Upper lobe of left lung (tissue), 6 donors: ENCODE measurements around the gene RGS9. TPM values are rescaled to one million over a fixed set of nuclear protein-coding genes. Genes with fewer than 3 reads are reported as not detected.

ENCODE experiments used
- ATAC-seq, 2 donors: fragments of 200-7000 bp; cut with Tn5 transposase; one replicate each; pipeline ENCODE4 v1.9.1; 2022; ENCODE audit warnings: mild to moderate bottlenecking in 2 of 2, moderate library complexity in 2 of 2; ENCODE audit not compliant: low FRiP score in 2 of 2
- DNase-seq, 2 donors: peaks; one replicate each; pipeline ENCODE4 v3.0.0-alpha.2; 2019 to 2020
- H3K27ac ChIP-seq, 4 donors: fragments of 200-600 bp; sonication (generic); one replicate each; pipeline ENCODE4 v1.5.1; 2016 to 2019
- H3K27me3 ChIP-seq, 4 donors: fragments of 200-600 bp; sonication (generic); one replicate each; pipeline ENCODE4 v1.5.1; 2017 to 2019
- H3K36me3 ChIP-seq, 4 donors: fragments of 200-600 bp; sonication (generic); one replicate each; pipeline ENCODE4 v1.5.1; 2016 to 2019
- H3K4me1 ChIP-seq, 4 donors: fragments of 200-600 bp; sonication (generic); one replicate each; pipeline ENCODE4 v1.5.1; 2018 to 2019
- H3K4me3 ChIP-seq, 4 donors: fragments of 200-600 bp; sonication (generic); one replicate each; pipeline ENCODE4 v1.5.1; 2017 to 2019; ENCODE audit warnings: mild to moderate bottlenecking in 2 of 4, moderate library complexity in 1 of 4
- H3K9me3 ChIP-seq, 4 donors: fragments of 200-600 bp; sonication (generic); one replicate each; pipeline ENCODE4 v1.5.1; 2018 to 2019
- EP300 ChIP-seq, 4 donors: sonication (generic); formaldehyde crosslinking; IDR thresholded peaks; one replicate each; pipeline ENCODE4 v1.5.1; 2017; ENCODE audit warnings: antibody characterized with exemption in 4 of 4, control low read depth in 2 of 4
- POLR2A ChIP-seq, 4 donors: fragments of 450-650 bp; IDR thresholded peaks; one replicate each; pipeline ENCODE4 v1.5.1; 2016 to 2017; ENCODE audit warnings: antibody characterized with exemption in 4 of 4, mild to moderate bottlenecking in 2 of 4
- POLR2AphosphoS5 ChIP-seq, 2 donors: sonication (generic); formaldehyde crosslinking; IDR thresholded peaks; one replicate each; pipeline ENCODE4 v1.5.1; 2017; ENCODE audit warnings: antibody characterized with exemption in 2 of 2
- WGBS, 2 donors: methylation state at CpG; one replicate each; pipeline ENCODE4 v1.1.5; 2017 to 2018; 5-methylcytosine and 5-hydroxymethylcytosine counted together
- total RNA-seq, 6 donors: library from RNA; depleted of rRNA in 4 of 6; stranded (reverse); fragments of >200 nt in 4 of 6; gene quantifications; one replicate each; pipeline versions ENCODE4 v1.1.0 to v1.2.1, GENCODE V29; 2016 to 2021
- TF ChIP-seq, protein P1 (sequence below), 6 experiments: fragments of 450-650 bp in 4 of 6; fragments of 200-600 bp in 2 of 6; sonication (generic) in 2 of 6; IDR thresholded peaks; one replicate each; pipeline ENCODE4 v1.5.1; 2016 to 2019; ENCODE audit warnings: antibody characterized with exemption in 6 of 6
- donor health status: DM: no; HTN: no; CAD: no; lungs with moderate emphysema.
- donor health status: DM: no; HTN: yes; CAD: no; lungs with severe emphysema.

RGS9 gene
- total RNA-seq, 6 donors from 2014 or later: 3.9 to 16.2 (median 8.1) TPM

DNA sequence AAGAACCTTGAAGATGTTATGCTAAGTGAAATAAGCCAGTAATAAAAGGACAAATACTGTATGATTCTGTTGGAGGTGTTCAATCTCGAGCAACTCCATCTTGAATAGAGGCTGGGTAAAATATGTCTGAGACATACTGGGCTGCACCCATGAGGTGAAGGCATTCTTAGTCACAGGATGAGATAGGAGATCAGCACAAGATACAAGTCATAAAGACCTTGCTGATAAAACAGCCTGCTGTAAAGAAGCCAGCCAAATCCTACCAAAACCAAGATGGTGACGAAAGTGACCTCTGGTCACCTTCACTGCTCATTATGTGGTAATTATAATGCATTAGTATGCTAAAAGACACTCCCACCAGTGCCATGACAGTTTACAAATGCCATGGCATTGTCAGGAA lies 98.1 kb downstream of the RGS9 start:
- no peaks in the 10 kb centered on the region for H3K9me3 ChIP-seq
- no peak overlapping the region for H3K4me3 ChIP-seq
- TF ChIP-seq, protein P1, sequence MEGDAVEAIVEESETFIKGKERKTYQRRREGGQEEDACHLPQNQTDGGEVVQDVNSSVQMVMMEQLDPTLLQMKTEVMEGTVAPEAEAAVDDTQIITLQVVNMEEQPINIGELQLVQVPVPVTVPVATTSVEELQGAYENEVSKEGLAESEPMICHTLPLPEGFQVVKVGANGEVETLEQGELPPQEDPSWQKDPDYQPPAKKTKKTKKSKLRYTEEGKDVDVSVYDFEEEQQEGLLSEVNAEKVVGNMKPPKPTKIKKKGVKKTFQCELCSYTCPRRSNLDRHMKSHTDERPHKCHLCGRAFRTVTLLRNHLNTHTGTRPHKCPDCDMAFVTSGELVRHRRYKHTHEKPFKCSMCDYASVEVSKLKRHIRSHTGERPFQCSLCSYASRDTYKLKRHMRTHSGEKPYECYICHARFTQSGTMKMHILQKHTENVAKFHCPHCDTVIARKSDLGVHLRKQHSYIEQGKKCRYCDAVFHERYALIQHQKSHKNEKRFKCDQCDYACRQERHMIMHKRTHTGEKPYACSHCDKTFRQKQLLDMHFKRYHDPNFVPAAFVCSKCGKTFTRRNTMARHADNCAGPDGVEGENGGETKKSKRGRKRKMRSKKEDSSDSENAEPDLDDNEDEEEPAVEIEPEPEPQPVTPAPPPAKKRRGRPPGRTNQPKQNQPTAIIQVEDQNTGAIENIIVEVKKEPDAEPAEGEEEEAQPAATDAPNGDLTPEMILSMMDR (IDR thresholded peaks at IDR 0.05): no peak
- ATAC-seq: no peak
- H3K4me1 ChIP-seq: no peaks in the 10 kb centered on the region
- no peaks in the 10 kb centered on the region for H3K36me3 ChIP-seq
- 82 to 94% methylated on average over 2 of the region's 2 CpGs for WGBS, 2 donors
- no peaks in the 10 kb centered on the region for H3K27me3 ChIP-seq
- H3K27ac ChIP-seq: no peak overlapping the region
- DNase-seq: no peak

DNA sequence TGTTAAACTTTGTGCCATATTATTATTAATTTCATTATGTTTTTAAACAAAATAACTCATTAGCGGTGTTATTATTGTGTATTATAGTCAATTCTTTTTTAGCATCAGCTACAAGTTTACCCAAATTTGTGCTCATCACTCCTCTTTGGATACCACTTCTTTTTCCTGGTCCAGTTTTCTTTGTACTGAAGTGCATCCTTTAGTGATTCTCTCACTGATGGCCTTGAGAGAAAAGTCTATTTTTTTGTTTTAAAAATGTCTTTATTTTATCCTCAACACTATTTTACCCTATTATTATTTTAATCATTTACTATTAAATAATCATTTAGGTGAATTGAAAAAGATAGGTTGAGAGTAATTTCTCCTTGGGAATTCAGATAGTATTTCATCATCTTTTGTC lies 99.2 kb downstream of the RGS9 start:
- WGBS, 2 donors: 3 to 93% methylated on average over 1 of the region's 1 CpG
- no peaks in the 10 kb centered on the region for H3K27me3 ChIP-seq

DNA sequence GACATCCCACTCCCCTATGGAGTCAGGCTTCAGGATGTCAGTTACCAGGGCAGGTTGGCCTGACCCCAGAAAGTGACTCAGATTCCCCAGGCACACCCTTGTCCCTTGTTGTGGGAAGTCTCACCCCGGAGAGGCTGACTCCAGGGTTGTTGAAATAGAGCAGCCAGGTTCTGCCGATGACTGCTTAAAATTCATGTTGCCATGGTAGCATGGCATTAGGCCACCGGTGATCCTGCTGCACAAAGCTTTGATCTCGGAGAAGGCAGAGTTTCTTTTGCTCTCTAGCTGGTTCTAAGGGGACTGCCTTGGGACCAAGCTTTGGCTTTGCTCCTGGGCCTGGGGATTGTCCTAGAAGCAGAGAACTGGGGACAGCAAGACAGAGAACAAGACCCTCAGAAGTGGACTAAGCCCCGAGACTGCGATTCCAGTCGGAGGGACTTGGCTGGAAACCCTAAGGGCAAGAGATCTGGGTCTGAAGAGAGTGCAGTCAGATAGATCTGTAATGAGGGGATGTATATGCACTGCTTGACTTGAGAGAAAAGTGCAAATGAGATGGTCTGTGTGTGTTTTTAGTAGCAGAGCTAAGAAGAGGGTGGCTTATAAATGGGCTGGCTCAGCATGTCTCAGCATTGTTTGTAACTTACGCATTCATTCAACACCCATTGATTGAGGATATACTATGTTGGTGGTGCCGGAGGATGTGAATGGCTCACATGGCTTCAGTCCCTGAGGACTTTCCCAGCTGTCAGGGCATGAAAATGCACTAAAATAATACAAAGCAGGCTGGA lies 106.9 kb downstream of the RGS9 start:
- TF ChIP-seq EP300 (IDR thresholded peaks at IDR 0.05) (no peak), POLR2AphosphoS5 (IDR thresholded peaks at IDR 0.05) (no peak), POLR2A (IDR thresholded peaks at IDR 0.05) (no peak)
- TF ChIP-seq, protein P1 (IDR thresholded peaks at IDR 0.05): no peak
- no peaks in the 10 kb centered on the region for H3K27me3 ChIP-seq
- WGBS, 2 donors: 59 to 71% methylated on average over 6 to 9 of the region's 9 CpGs
- H3K27ac ChIP-seq: no peak overlapping the region
- no peak for DNase-seq
- ATAC-seq: peak in 1 of 2 donors; percentile 24
- H3K36me3 ChIP-seq: no peaks in the 10 kb centered on the region
- H3K4me1 ChIP-seq: no peaks in the 10 kb centered on the region
- no peaks in the 10 kb centered on the region for H3K9me3 ChIP-seq
- H3K4me3 ChIP-seq: no peak overlapping the region

More for the DNA sequence above, 99.2 kb downstream of the RGS9 start:
- no peak overlapping the region for H3K4me3 ChIP-seq
- no peaks in the 10 kb centered on the region for H3K4me1 ChIP-seq
- no peaks in the 10 kb centered on the region for H3K36me3 ChIP-seq
- no peaks in the 10 kb centered on the region for H3K9me3 ChIP-seq
- TF ChIP-seq, protein P1 (IDR thresholded peaks at IDR 0.05): no peak
- TF ChIP-seq POLR2AphosphoS5 (IDR thresholded peaks at IDR 0.05): no peak
- TF ChIP-seq POLR2A (IDR thresholded peaks at IDR 0.05): no peak
- TF ChIP-seq EP300 (IDR thresholded peaks at IDR 0.05): no peak
- no peak overlapping the region for H3K27ac ChIP-seq
- no peak for ATAC-seq
- no peak for DNase-seq

DNA sequence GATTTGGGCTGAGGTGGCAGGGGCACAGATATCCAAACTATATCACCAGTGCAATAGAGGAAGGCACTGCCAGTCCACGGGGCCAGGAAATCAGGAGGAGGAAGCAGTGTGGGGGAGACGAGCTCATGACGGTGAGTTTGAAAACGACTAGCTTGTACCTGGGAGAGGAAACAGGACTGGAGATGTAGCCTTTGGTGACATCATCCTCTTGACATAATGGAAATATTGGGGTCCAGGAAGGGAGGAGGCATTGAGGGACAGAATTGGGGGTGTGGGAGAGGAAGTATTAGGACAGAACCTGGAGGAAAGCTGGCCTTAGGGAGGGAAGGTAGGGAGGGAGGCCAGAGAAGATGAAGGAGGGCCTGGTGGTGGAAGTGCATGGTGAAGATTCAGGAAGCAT lies 109.1 kb downstream of the RGS9 start:
- H3K4me1 ChIP-seq: no peaks in the 10 kb centered on the region
- TF ChIP-seq POLR2A (IDR thresholded peaks at IDR 0.05) (no peak), EP300 (IDR thresholded peaks at IDR 0.05) (no peak), POLR2AphosphoS5 (IDR thresholded peaks at IDR 0.05) (no peak)
- TF ChIP-seq, protein P1 (IDR thresholded peaks at IDR 0.05): no peak
- H3K36me3 ChIP-seq: no peaks in the 10 kb centered on the region
- H3K27ac ChIP-seq: no peak overlapping the region
- H3K9me3 ChIP-seq: no peaks in the 10 kb centered on the region
- no peak for DNase-seq
- WGBS, 2 donors: 45 to 54% methylated on average over 4 of the region's 4 CpGs
- no peak for ATAC-seq
- H3K27me3 ChIP-seq: no peaks in the 10 kb centered on the region
- H3K4me3 ChIP-seq: no peak overlapping the region

DNA sequence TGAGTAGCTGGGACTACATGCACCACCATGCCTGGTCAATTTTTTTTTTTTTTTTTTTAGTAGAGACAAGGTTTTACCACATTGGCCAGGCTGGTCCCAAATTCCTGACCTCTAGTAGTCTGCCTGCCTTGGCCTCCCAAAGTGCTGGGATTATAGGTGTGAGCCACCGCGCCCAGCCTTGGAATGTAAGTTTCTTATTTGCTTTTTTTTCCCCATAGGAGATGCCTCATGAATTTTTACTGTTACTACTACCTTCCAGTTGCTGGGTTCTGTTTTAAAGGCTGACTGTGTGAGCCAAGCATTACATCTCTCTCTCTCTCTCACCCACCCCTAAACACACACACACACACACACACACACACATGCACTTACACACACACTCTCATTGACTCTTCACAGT lies 112.6 kb downstream of the RGS9 start:
- WGBS, 2 donors: 65 to 96% methylated on average over 2 of the region's 2 CpGs

More for the DNA sequence above, 112.6 kb downstream of the RGS9 start:
- no peaks in the 10 kb centered on the region for H3K27me3 ChIP-seq
- H3K27ac ChIP-seq: no peak overlapping the region
- no peaks in the 10 kb centered on the region for H3K9me3 ChIP-seq
- ATAC-seq: no peak
- no peak overlapping the region for H3K4me3 ChIP-seq
- no peaks in the 10 kb centered on the region for H3K36me3 ChIP-seq
- no peaks in the 10 kb centered on the region for H3K4me1 ChIP-seq
- DNase-seq: no peak
- TF ChIP-seq POLR2AphosphoS5 (IDR thresholded peaks at IDR 0.05) (no peak), POLR2A (IDR thresholded peaks at IDR 0.05) (no peak), EP300 (IDR thresholded peaks at IDR 0.05) (no peak)
- TF ChIP-seq, protein P1 (IDR thresholded peaks at IDR 0.05): no peak
